Activated CD8-positive, alpha-beta T cell treated with anti-CD3 and anti-CD28 coated beads for 36 hours (primary cell): Measurements from ENCODE around the gene SDHAF2. TPM values are rescaled to one million over a fixed set of nuclear protein-coding genes. Genes with fewer than 3 reads are reported as not detected.

Experiments
- ATAC-seq: fragments of 200-7000 bp; cut with Tn5 transposase; one replicate; pipeline ENCODE4 v1.10.0; 2021; ENCODE audit warnings: mild to moderate bottlenecking, moderate library complexity
- CTCF ChIA-PET: fragments of 350-600 bp; sonication (Branson Sonifier 250); formaldehyde crosslinking; loops from one replicate; lab custom pipeline; 2021; ENCODE audit warnings: antibody characterized with exemption; lab: Charles Lee
- POLR2A ChIA-PET: fragments of 350-600 bp; sonication (Branson Sonifier 250); formaldehyde crosslinking; loops from one replicate; lab custom pipeline; 2021; ENCODE audit warnings: antibody characterized with exemption; lab: Charles Lee
- DNase-seq: peaks from one replicate; pipeline ENCODE4 v3.0.0-alpha.2; 2020
- H3K27ac Mint-ChIP-seq: one replicate; pipeline ENCODE4 v1.8.0; 2021; ENCODE audit warnings: mild to moderate bottlenecking, mixed read lengths
- H3K27me3 Mint-ChIP-seq: one replicate; pipeline ENCODE4 v1.8.0; 2021; ENCODE audit warnings: mixed read lengths
- H3K36me3 Mint-ChIP-seq: one replicate; pipeline ENCODE4 v1.8.0; 2021; ENCODE audit warnings: low read depth, mixed read lengths
- H3K4me1 Mint-ChIP-seq: one replicate; pipeline ENCODE4 v1.8.0; 2021; ENCODE audit warnings: low read depth, mixed read lengths
- H3K4me3 Mint-ChIP-seq: one replicate; pipeline ENCODE4 v1.8.0; 2021; ENCODE audit warnings: mild to moderate bottlenecking, moderate library complexity, mixed read lengths
- H3K9me3 Mint-ChIP-seq: one replicate; pipeline ENCODE4 v1.8.0; 2021; ENCODE audit warnings: mixed read lengths
- CTCF ChIP-seq: fragments of 200-600 bp; IDR thresholded peaks from one replicate; pipeline ENCODE4 v1.8.0; 2022; ENCODE audit warnings: antibody characterized with exemption, mild to moderate bottlenecking
- intact Hi-C: fragments of 100-400 bp; cut with micrococcal nuclease; formaldehyde crosslinking; loops from one replicate; pipeline ENCODE4 v1.10.0; 2022
- total RNA-seq, 2 experiments: library from RNA; stranded (reverse); gene quantifications; one replicate each; pipeline ENCODE4 v1.2.3, GENCODE V29; 2021

Gene SDHAF2
- total RNA-seq, 2 experiments from 2014 or later, result 33.6 to 35.3 TPM

GRCh38 chr11:61403658-61404057 is 26.3 kb upstream of the SDHAF2 start:
- POLR2A ChIA-PET, result interaction anchor here (1.1 kb wide), 1 partner anchor 22 kb away, joined by 4 read pairs; no protein-coding TSS in a partner anchor
- H3K36me3 Mint-ChIP-seq, result peaks cover 40% of the 10 kb centered on the region
- H3K27ac Mint-ChIP-seq, result no peak overlapping the region
- H3K27me3 Mint-ChIP-seq, result no peaks in the 10 kb centered on the region
- no peak overlapping the region for H3K4me3 Mint-ChIP-seq
- TF ChIP-seq CTCF, result no peak
- intact Hi-C loops, result no loop called here
- H3K4me1 Mint-ChIP-seq, result peaks cover 1% of the 10 kb centered on the region
- CTCF ChIA-PET, result interaction anchor here (4.3 to 6.9 kb wide), 2 partner anchors 18 to 68 kb away, joined by 28 to 43 read pairs; no protein-coding TSS in a partner anchor
- ATAC-seq, result no peak
- DNase-seq, result no peak
- H3K9me3 Mint-ChIP-seq, result no peaks in the 10 kb centered on the region

- no peaks in the 10 kb centered on the region for H3K9me3 Mint-ChIP-seq
- intact Hi-C loops, result no loop called here
- no peak for ATAC-seq
- POLR2A ChIA-PET, result interaction anchor here (1.1 kb wide), 1 partner anchor 22 kb away, joined by 4 read pairs; no protein-coding TSS in a partner anchor
- TF ChIP-seq CTCF, result no peak
- DNase-seq, result no peak
- H3K27me3 Mint-ChIP-seq, result no peaks in the 10 kb centered on the region
- peaks cover 39% of the 10 kb centered on the region for H3K36me3 Mint-ChIP-seq
- peaks cover 1% of the 10 kb centered on the region for H3K4me1 Mint-ChIP-seq
- H3K4me3 Mint-ChIP-seq, result no peak overlapping the region
- CTCF ChIA-PET, result interaction anchor here (1.4 to 6.9 kb wide), 2 partner anchors 18 to 31 kb away, joined by 4 to 43 read pairs; no protein-coding TSS in a partner anchor
- no peak overlapping the region for H3K27ac Mint-ChIP-seq
Observed at GRCh38 chr11:61404103-61404502, 25.8 kb upstream of the SDHAF2 start.

GRCh38 chr11:61404641-61405040 is 25.3 kb upstream of the SDHAF2 start:
- POLR2A ChIA-PET, result interaction anchor here (1.0 kb wide), 1 partner anchor 12 kb away, joined by 3 read pairs; the partner anchor contains the start of gene TMEM216
- CTCF ChIA-PET, result interaction anchor here (1.4 to 6.9 kb wide), 2 partner anchors 19 to 30 kb away, joined by 4 to 43 read pairs; no protein-coding TSS in a partner anchor
- DNase-seq (no peak), ATAC-seq (no peak)
- intact Hi-C loops, result no loop called here
- H3K9me3 Mint-ChIP-seq, result no peaks in the 10 kb centered on the region
- H3K27me3 Mint-ChIP-seq, result no peaks in the 10 kb centered on the region
- H3K27ac Mint-ChIP-seq, result peak overlapping the region; percentile 30
- TF ChIP-seq CTCF, result no peak
- no peak overlapping the region for H3K4me3 Mint-ChIP-seq
- H3K4me1 Mint-ChIP-seq, result peaks cover 1% of the 10 kb centered on the region
- peaks cover 42% of the 10 kb centered on the region for H3K36me3 Mint-ChIP-seq

GRCh38 chr11:61406067-61406466 is 23.9 kb upstream of the SDHAF2 start:
- no peaks in the 10 kb centered on the region for H3K9me3 Mint-ChIP-seq
- ChIA-PET POLR2A (no interaction called here), CTCF (interaction anchor here (0.6 to 1.3 kb wide), 3 partner anchors 12 to 29 kb away, joined by 3 to 8 read pairs (median 3); no protein-coding TSS in a partner anchor)
- peaks cover 52% of the 10 kb centered on the region for H3K36me3 Mint-ChIP-seq
- TF ChIP-seq CTCF, result no peak
- H3K27ac Mint-ChIP-seq, result no peak overlapping the region
- DNase-seq, result no peak
- no peaks in the 10 kb centered on the region for H3K27me3 Mint-ChIP-seq
- no peak for ATAC-seq
- peaks cover 1% of the 10 kb centered on the region for H3K4me1 Mint-ChIP-seq
- H3K4me3 Mint-ChIP-seq, result no peak overlapping the region
- intact Hi-C loops, result no loop called here

- ChIA-PET POLR2A (interaction anchor here (1.4 kb wide), 1 partner anchor 23 kb away, joined by 3 read pairs; the partner anchor contains the start of genes CPSF7 and SDHAF2), CTCF (interaction anchor here (0.7 to 1.3 kb wide), 4 partner anchors 14 to 71 kb away, joined by 3 to 8 read pairs (median 4); no protein-coding TSS in a partner anchor)
- Mint-ChIP-seq H3K9me3 (no peaks in the 10 kb centered on the region), H3K4me1 (peaks cover 1% of the 10 kb centered on the region), H3K27me3 (no peaks in the 10 kb centered on the region), H3K27ac (peak overlapping the region; percentile 26), H3K36me3 (peaks cover 61% of the 10 kb centered on the region), H3K4me3 (no peak overlapping the region)
- ATAC-seq (no peak), DNase-seq (no peak)
- intact Hi-C loops, result no loop called here
- no peak for TF ChIP-seq CTCF
Observed at GRCh38 chr11:61406991-61407728, 22.8 kb upstream of the SDHAF2 start.
